GM12872 (cell line): ENCODE results near the gene OXER1.

Experiments used
- CTCF ChIP-seq: IDR thresholded peaks from 3 replicates; pipeline ENCODE4 v1.5.1; 2011; ENCODE audit warnings: low read depth, mild to moderate bottlenecking, low read length, moderate library complexity; ENCODE audit not compliant: insufficient read depth

Gene OXER1

DNA sequence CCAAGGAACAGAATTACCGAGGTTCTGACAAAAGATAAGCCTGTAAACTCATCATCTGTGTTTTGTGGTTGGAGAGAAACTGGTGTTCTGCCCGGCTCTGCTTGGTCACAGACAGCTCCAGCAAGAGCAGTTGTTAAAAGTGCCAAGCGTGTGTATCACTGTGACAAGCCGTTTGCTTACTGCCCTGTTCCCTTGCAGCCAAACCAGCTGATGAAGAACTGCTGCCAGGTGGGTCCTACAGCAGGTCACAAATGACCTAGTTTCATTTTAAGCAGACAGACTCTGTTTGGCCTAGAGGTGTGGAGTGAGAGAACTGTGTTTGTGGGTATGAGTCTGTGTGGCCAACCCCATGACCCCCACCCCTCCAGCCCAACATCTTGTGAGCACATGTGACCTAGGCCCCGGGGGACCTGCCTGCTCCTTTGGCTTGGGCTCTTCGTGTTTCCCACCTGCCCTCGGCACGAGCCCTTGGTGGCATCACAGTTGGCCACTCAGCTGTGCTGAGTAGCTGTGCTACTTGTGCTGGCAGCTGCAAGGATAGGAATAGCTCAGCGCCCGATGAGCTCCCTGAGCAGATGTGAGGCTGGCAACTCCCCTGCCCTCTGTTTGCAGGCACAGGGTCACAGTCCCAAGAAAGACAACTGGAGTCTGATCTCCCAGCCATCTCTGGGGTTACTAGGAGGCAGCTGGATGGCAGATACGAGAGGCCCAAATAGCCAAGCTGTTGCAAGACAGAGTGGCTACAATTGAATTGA lies 9.7 kb downstream of the OXER1 start:
- TF ChIP-seq CTCF = no peak

DNA sequence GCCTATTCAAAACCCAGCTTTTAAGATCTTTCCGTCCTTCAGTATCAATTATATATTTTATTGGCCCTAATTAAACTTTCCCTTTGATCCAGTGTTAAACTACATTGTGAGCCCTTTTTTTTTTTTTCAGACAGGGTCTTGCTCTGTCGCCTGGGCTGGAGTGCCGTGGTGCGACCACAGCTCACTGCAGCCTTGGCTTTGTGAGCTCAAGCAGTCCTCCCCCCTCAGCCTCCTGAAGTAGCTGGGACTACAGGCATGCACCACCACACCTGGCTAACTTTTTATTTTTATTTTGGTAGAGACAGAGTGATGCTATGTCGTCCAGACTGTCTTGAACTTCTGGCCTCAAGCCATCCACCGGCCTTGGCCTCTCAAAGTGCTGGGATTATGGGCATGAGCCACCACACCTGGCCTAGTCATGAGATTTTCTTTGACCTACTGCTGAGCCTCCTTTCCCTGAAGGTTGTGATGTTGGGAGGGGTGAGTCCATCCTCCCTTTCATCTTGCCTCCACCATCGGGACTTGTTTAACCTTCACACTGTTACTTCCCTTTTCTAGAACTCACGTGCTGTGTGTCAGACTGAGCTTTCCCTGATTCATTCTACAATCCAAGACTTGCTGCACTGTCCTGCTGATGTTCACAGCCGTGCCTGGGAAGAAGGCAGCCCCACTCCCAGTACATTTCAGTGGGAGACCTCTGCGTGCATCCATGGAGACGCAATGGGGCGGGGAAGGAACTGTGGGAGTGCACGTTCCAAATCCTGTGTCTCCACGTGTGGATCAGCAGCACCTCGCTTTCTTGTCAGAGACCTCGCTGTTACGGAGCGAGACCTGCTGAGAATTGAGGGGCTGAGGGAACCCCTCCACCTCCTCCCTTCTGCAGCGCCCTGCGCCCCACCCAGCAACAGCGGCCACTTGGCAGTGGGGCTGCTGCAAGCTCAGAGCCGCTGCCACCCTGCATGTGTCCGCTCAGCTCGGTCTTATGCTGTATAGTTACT lies 10.8 kb downstream of the OXER1 start:
- no peak for TF ChIP-seq CTCF

DNA sequence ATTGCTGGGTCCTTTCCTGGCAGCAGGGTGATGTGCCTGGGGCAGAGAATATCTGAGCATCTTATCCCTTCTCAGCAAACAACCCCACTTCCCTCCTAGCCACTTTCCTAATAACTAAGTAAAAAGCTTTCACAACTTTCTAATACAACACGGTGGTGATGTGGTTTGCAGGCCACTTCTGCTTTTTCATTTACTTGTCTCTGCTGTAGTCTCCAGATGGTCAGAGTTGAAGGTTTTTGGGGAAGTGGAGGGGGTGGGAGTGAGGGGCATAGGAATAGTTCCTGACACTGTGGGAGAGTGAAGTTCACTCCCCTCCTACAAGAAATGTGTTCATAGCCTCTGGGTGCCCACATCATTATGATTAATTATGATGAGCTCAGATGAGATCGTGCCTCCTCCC lies 11.6 kb downstream of the OXER1 start:
- TF ChIP-seq CTCF = no peak

DNA sequence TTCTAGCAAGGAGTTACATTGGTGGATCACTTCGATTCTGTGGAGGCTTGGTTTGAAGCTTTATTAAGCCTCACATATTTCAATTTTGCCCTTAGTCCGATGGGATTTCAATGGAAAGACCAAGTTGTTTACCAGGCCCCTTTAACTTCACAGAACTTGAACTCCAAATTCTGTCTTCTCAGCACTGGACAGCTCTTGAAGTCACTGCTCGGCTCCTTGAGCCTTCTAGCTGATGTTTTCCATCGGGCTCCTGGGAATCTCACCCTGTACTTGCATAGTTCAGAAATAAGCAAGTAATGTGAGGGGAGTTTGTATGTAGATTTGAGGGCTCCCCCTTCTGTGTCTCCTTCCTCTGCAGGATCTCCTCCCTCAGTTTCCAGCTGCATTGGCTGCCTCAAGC lies 15.1 kb downstream of the OXER1 start:
- TF ChIP-seq CTCF = no peak

GRCh38 chr2:42747422-42747821 lies 16.5 kb downstream of the OXER1 start:
- TF ChIP-seq CTCF = no peak

- TF ChIP-seq CTCF = no peak
Observed at GRCh38 chr2:42744545-42745082, 19.3 kb downstream of the OXER1 start.

DNA sequence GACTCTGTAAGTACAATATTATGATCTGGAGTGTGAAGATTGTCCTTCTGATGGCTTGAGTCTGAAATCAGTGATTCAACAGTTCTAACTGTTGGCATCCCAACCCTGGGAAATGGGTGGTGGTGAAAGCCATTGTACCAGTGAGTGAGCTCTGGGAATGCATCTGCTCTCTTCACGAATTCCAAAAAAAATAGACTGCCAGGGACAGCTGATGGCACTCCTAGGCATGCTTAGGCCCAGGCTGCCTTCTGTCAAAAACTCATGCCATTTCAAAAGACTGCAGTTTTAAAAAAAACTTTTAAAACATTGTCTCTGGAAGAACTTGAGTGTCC lies 20.3 kb downstream of the OXER1 start:
- no peak for TF ChIP-seq CTCF
